Measurements from ENCODE around the gene SH3GLB2.

The SH3GLB2 gene

GRCh38 chr9:129028192-129028966 is at the start of gene SH3GLB2:
SH3GLB2 (minus strand) TSS chr9:129028331; CDS start chr9:129028154, 177 bp downstream.
- Histone ChIP-seq H3K9ac (ENCODE audit: low read length in 2 of 2) (peak within 1 kb of the TSS; percentile 77 to 82), H3K4me3 (ENCODE audit: low read length in 2 of 2) (peak within 1 kb of the TSS; percentile 76 to 85), H3K27ac (ENCODE audit: low read length) (peak within 1 kb of the TSS; percentile 55), H3K27me3 (ENCODE audit: control insufficient read depth in 1 of 2, insufficient read depth in 2 of 2, low read length in 2 of 2) (no peaks in the 10 kb centered on the region), H3K4me1 (ENCODE audit: control insufficient read depth, insufficient read depth, low read length) (peaks cover 23% of the 10 kb centered on the region), H3K9me3 (ENCODE audit: control insufficient read depth in 2 of 2, low read length in 2 of 2) (no peaks in the 10 kb centered on the region), H3K36me3 (ENCODE audit: control insufficient read depth in 2 of 2, insufficient read depth in 2 of 2, low read length in 2 of 2) (no peaks in the 10 kb centered on the region)

- H3K4me3 ChIP-seq (ENCODE audit: low read length in 2 of 2), result no peak overlapping the region
- H3K36me3 ChIP-seq (ENCODE audit: control insufficient read depth in 2 of 2, insufficient read depth in 2 of 2, low read length in 2 of 2), result no peaks in the 10 kb centered on the region
- H3K9me3 ChIP-seq (ENCODE audit: control insufficient read depth in 2 of 2, low read length in 2 of 2), result no peaks in the 10 kb centered on the region
- no peaks in the 10 kb centered on the region for H3K27me3 ChIP-seq (ENCODE audit: control insufficient read depth in 1 of 2, insufficient read depth in 2 of 2, low read length in 2 of 2)
- no peak overlapping the region for H3K27ac ChIP-seq (ENCODE audit: low read length)
- no peak overlapping the region for H3K9ac ChIP-seq (ENCODE audit: low read length in 2 of 2)
- peaks cover 18% of the 10 kb centered on the region for H3K4me1 ChIP-seq (ENCODE audit: control insufficient read depth, insufficient read depth, low read length)
These were observed 49.1 kb upstream of the SH3GLB2 start for GRCh38 chr9:129077236-129077635.

- Histone ChIP-seq H3K9me3 (ENCODE audit: control insufficient read depth in 2 of 2, low read length in 2 of 2) (no peaks in the 10 kb centered on the region), H3K36me3 (ENCODE audit: control insufficient read depth in 2 of 2, insufficient read depth in 2 of 2, low read length in 2 of 2) (no peaks in the 10 kb centered on the region), H3K9ac (ENCODE audit: low read length in 2 of 2) (no peak overlapping the region), H3K27me3 (ENCODE audit: control insufficient read depth in 1 of 2, insufficient read depth in 2 of 2, low read length in 2 of 2) (no peaks in the 10 kb centered on the region), H3K4me3 (ENCODE audit: low read length in 2 of 2) (no peak overlapping the region), H3K4me1 (ENCODE audit: control insufficient read depth, insufficient read depth, low read length) (peaks cover 12% of the 10 kb centered on the region), H3K27ac (ENCODE audit: low read length) (no peak overlapping the region)
These were observed 48.5 kb upstream of the SH3GLB2 start for GRCh38 chr9:129076640-129077037.

- Histone ChIP-seq H3K36me3 (ENCODE audit: control insufficient read depth in 2 of 2, insufficient read depth in 2 of 2, low read length in 2 of 2) (no peaks in the 10 kb centered on the region), H3K27ac (ENCODE audit: low read length) (no peak overlapping the region), H3K4me1 (ENCODE audit: control insufficient read depth, insufficient read depth, low read length) (peaks cover 8% of the 10 kb centered on the region), H3K4me3 (ENCODE audit: low read length in 2 of 2) (no peak overlapping the region), H3K27me3 (ENCODE audit: control insufficient read depth in 1 of 2, insufficient read depth in 2 of 2, low read length in 2 of 2) (no peaks in the 10 kb centered on the region), H3K9ac (ENCODE audit: low read length in 2 of 2) (no peak overlapping the region), H3K9me3 (ENCODE audit: control insufficient read depth in 2 of 2, low read length in 2 of 2) (no peaks in the 10 kb centered on the region)
These were observed 48.0 kb upstream of the SH3GLB2 start for GRCh38 chr9:129075996-129076639.

- Histone ChIP-seq H3K36me3 (ENCODE audit: control insufficient read depth in 2 of 2, insufficient read depth in 2 of 2, low read length in 2 of 2) (peaks cover 2 to 5% of the 10 kb centered on the region in 2 donors), H3K27ac (ENCODE audit: low read length) (no peak overlapping the region), H3K9ac (ENCODE audit: low read length in 2 of 2) (no peak overlapping the region), H3K4me1 (ENCODE audit: control insufficient read depth, insufficient read depth, low read length) (no peaks in the 10 kb centered on the region), H3K27me3 (ENCODE audit: control insufficient read depth in 1 of 2, insufficient read depth in 2 of 2, low read length in 2 of 2) (no peaks in the 10 kb centered on the region), H3K4me3 (ENCODE audit: low read length in 2 of 2) (no peak overlapping the region), H3K9me3 (ENCODE audit: control insufficient read depth in 2 of 2, low read length in 2 of 2) (no peaks in the 10 kb centered on the region)
These were observed 46.0 kb upstream of the SH3GLB2 start for GRCh38 chr9:129074106-129074505.

GRCh38 chr9:129073404-129073803 is 45.3 kb upstream of the SH3GLB2 start:
- Histone ChIP-seq H3K9me3 (ENCODE audit: control insufficient read depth in 2 of 2, low read length in 2 of 2) (no peaks in the 10 kb centered on the region), H3K36me3 (ENCODE audit: control insufficient read depth in 2 of 2, insufficient read depth in 2 of 2, low read length in 2 of 2) (peaks cover 7 to 8% of the 10 kb centered on the region in 2 donors), H3K27me3 (ENCODE audit: control insufficient read depth in 1 of 2, insufficient read depth in 2 of 2, low read length in 2 of 2) (no peaks in the 10 kb centered on the region), H3K4me1 (ENCODE audit: control insufficient read depth, insufficient read depth, low read length) (no peaks in the 10 kb centered on the region), H3K27ac (ENCODE audit: low read length) (no peak overlapping the region), H3K4me3 (ENCODE audit: low read length in 2 of 2) (no peak overlapping the region), H3K9ac (ENCODE audit: low read length in 2 of 2) (no peak overlapping the region)

GRCh38 chr9:129072171-129072570 is 44.0 kb upstream of the SH3GLB2 start:
- H3K27ac ChIP-seq (ENCODE audit: low read length), result no peak overlapping the region
- H3K9me3 ChIP-seq (ENCODE audit: control insufficient read depth in 2 of 2, low read length in 2 of 2), result no peaks in the 10 kb centered on the region
- H3K9ac ChIP-seq (ENCODE audit: low read length in 2 of 2), result no peak overlapping the region
- H3K4me1 ChIP-seq (ENCODE audit: control insufficient read depth, insufficient read depth, low read length), result no peaks in the 10 kb centered on the region
- no peaks in the 10 kb centered on the region for H3K27me3 ChIP-seq (ENCODE audit: control insufficient read depth in 1 of 2, insufficient read depth in 2 of 2, low read length in 2 of 2)
- H3K4me3 ChIP-seq (ENCODE audit: low read length in 2 of 2), result no peak overlapping the region
- peaks cover 12 to 18% of the 10 kb centered on the region in 2 donors for H3K36me3 ChIP-seq (ENCODE audit: control insufficient read depth in 2 of 2, insufficient read depth in 2 of 2, low read length in 2 of 2)

GRCh38 chr9:129071526-129072126 is 43.5 kb upstream of the SH3GLB2 start:
- H3K36me3 ChIP-seq (ENCODE audit: control insufficient read depth in 2 of 2, insufficient read depth in 2 of 2, low read length in 2 of 2), result peaks cover 12 to 18% of the 10 kb centered on the region in 2 donors

GRCh38 chr9:129070696-129071525 is 42.8 kb upstream of the SH3GLB2 start:
- H3K4me1 ChIP-seq (ENCODE audit: control insufficient read depth, insufficient read depth, low read length), result no peaks in the 10 kb centered on the region
- H3K4me3 ChIP-seq (ENCODE audit: low read length in 2 of 2), result no peak overlapping the region
- H3K9me3 ChIP-seq (ENCODE audit: control insufficient read depth in 2 of 2, low read length in 2 of 2), result no peaks in the 10 kb centered on the region
- H3K27ac ChIP-seq (ENCODE audit: low read length), result no peak overlapping the region
- H3K27me3 ChIP-seq (ENCODE audit: control insufficient read depth in 1 of 2, insufficient read depth in 2 of 2, low read length in 2 of 2), result no peaks in the 10 kb centered on the region
- H3K36me3 ChIP-seq (ENCODE audit: control insufficient read depth in 2 of 2, insufficient read depth in 2 of 2, low read length in 2 of 2), result peaks cover 14 to 18% of the 10 kb centered on the region in 2 donors
- H3K9ac ChIP-seq (ENCODE audit: low read length in 2 of 2), result no peak overlapping the region

More at GRCh38 chr9:129071526-129072126, 43.5 kb upstream of the SH3GLB2 start:
- Histone ChIP-seq H3K4me3 (ENCODE audit: low read length in 2 of 2) (no peak overlapping the region), H3K9ac (ENCODE audit: low read length in 2 of 2) (no peak overlapping the region), H3K27ac (ENCODE audit: low read length) (no peak overlapping the region), H3K9me3 (ENCODE audit: control insufficient read depth in 2 of 2, low read length in 2 of 2) (no peaks in the 10 kb centered on the region), H3K4me1 (ENCODE audit: control insufficient read depth, insufficient read depth, low read length) (no peaks in the 10 kb centered on the region), H3K27me3 (ENCODE audit: control insufficient read depth in 1 of 2, insufficient read depth in 2 of 2, low read length in 2 of 2) (no peaks in the 10 kb centered on the region)

GRCh38 chr9:129069862-129070641 is 41.9 kb upstream of the SH3GLB2 start:
- Histone ChIP-seq H3K36me3 (ENCODE audit: control insufficient read depth in 2 of 2, insufficient read depth in 2 of 2, low read length in 2 of 2) (peaks cover 19 to 23% of the 10 kb centered on the region in 2 donors), H3K27me3 (ENCODE audit: control insufficient read depth in 1 of 2, insufficient read depth in 2 of 2, low read length in 2 of 2) (no peaks in the 10 kb centered on the region), H3K4me1 (ENCODE audit: control insufficient read depth, insufficient read depth, low read length) (no peaks in the 10 kb centered on the region), H3K9me3 (ENCODE audit: control insufficient read depth in 2 of 2, low read length in 2 of 2) (no peaks in the 10 kb centered on the region), H3K27ac (ENCODE audit: low read length) (no peak overlapping the region), H3K4me3 (ENCODE audit: low read length in 2 of 2) (no peak overlapping the region), H3K9ac (ENCODE audit: low read length in 2 of 2) (no peak overlapping the region)

Data from stomach smooth muscle (tissue), 2 donors.